Liver (tissue), 3 donors: ENCODE data around the gene MSLN.

ENCODE experiments used
- RAD21 ChIP-seq, 2 donors: IDR thresholded peaks; 2 replicates each; pipeline ENCODE4 v1.6.1; 2016; ENCODE audit warnings: antibody characterized with exemption in 2 of 2, mild to moderate bottlenecking in 2 of 2
- SP1 ChIP-seq: IDR thresholded peaks from 2 replicates; pipeline ENCODE4 v1.6.1; 2018; ENCODE audit warnings: antibody characterized with exemption, mild to moderate bottlenecking
- TF ChIP-seq, protein P1 (sequence below): fragments of 150-350 bp; IDR thresholded peaks from 2 replicates; pipeline ENCODE4 v1.5.1; 2017; ENCODE audit warnings: improper control_type of control experiment, low read depth, low read length; ENCODE audit not compliant: missing input control
- TF ChIP-seq, protein P2 (sequence below): IDR thresholded peaks from 2 replicates; pipeline ENCODE4 v1.6.1; 2016; ENCODE audit warnings: antibody characterized with exemption
- donor health status: healthy.
- donor health status: healthy.

DNA sequence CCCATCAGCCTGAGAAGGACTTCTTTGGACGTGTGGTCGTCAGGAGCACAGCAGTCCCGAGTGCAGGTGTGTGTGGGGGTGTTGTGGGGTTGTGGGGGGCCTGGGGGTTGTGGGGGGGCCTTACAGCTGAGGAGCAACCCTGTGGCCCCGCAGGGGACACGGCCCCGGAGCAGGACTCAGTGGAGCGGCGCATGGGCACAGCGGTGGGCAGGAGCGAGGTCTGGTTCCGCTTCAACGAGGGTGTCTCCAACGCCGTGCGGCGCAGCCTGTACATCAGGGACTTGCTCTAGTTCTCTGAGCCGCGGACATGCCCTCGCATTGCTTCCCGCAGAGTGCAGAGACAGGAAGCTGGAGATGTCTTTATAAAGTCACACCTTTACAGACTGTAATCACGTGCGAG is 37.2 kb downstream of the MSLN start:
- TF ChIP-seq RAD21 (IDR thresholded peaks at IDR 0.05) (no peak), SP1 (no peak)
- TF ChIP-seq, protein P1, sequence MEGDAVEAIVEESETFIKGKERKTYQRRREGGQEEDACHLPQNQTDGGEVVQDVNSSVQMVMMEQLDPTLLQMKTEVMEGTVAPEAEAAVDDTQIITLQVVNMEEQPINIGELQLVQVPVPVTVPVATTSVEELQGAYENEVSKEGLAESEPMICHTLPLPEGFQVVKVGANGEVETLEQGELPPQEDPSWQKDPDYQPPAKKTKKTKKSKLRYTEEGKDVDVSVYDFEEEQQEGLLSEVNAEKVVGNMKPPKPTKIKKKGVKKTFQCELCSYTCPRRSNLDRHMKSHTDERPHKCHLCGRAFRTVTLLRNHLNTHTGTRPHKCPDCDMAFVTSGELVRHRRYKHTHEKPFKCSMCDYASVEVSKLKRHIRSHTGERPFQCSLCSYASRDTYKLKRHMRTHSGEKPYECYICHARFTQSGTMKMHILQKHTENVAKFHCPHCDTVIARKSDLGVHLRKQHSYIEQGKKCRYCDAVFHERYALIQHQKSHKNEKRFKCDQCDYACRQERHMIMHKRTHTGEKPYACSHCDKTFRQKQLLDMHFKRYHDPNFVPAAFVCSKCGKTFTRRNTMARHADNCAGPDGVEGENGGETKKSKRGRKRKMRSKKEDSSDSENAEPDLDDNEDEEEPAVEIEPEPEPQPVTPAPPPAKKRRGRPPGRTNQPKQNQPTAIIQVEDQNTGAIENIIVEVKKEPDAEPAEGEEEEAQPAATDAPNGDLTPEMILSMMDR, result no peak
- TF ChIP-seq, protein P2, sequence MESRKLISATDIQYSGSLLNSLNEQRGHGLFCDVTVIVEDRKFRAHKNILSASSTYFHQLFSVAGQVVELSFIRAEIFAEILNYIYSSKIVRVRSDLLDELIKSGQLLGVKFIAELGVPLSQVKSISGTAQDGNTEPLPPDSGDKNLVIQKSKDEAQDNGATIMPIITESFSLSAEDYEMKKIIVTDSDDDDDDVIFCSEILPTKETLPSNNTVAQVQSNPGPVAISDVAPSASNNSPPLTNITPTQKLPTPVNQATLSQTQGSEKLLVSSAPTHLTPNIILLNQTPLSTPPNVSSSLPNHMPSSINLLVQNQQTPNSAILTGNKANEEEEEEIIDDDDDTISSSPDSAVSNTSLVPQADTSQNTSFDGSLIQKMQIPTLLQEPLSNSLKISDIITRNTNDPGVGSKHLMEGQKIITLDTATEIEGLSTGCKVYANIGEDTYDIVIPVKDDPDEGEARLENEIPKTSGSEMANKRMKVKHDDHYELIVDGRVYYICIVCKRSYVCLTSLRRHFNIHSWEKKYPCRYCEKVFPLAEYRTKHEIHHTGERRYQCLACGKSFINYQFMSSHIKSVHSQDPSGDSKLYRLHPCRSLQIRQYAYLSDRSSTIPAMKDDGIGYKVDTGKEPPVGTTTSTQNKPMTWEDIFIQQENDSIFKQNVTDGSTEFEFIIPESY, result no peak
